ENCODE measurements around the gene ITGA8. TPM values are rescaled to one million over a fixed set of nuclear protein-coding genes. Genes with fewer than 3 reads are reported as not detected.

The ITGA8 gene
- total RNA-seq, 2 experiments from 2014 or later: not detected

DNA sequence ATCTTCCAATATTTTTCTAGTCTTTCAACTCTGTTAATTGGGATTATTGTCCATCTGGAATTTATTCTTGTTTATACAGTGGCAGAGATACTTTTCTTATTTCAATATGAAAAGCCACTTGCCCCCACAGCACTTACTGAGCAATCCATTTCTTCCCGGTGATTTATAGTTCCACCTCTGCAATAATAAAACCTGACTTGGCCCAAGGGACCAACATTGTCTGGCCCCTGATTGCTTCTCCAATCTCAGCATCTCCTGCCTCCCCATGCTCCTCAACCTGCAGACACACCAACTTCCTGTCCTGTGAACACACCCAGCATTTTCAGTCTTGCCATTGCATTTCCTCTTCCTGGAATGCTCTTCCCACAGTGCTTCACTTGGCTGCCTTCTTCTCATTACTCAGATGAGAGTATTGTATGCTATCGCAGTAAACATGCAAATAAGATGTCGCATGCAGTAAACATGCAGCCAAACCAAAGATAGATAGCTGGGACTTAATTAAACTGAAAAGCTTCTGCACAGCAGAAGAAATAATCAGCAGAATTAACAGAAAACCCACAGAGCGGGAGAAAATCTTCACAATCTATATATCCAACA lies 19.5 kb downstream of the ITGA8 start:
- Mint-ChIP-seq H3K4me1 (peaks cover 4% of the 10 kb centered on the region), H3K27me3 (peaks cover 13% of the 10 kb centered on the region), H3K27ac (no peak overlapping the region), H3K9me3 (no peaks in the 10 kb centered on the region), H3K4me3 (no peak overlapping the region), H3K36me3 (ENCODE audit: low read depth) (no peaks in the 10 kb centered on the region)
- DNase-seq: no peak
- ChIA-PET POLR2A (no interaction called here), CTCF (no interaction called here)

DNA sequence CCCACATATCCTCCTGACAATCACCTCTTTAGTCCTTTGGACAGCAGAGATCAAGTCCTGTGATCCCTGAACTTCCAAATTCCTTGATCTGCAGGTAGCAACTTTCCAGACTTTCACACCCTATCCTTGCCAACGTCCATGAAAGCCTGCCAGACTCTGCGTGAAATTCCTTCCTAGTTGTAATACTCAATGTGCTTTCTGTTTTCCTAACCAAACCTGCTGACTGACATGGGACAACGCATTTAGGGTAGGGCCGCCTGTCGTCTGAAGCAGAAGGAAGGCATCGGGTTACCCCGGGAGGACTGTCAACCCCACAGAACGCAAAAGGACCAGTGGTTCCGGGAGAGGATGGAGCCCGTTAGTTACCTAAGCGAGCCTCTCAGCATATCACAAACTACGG lies 23.9 kb downstream of the ITGA8 start:
- no peak overlapping the region for H3K27ac Mint-ChIP-seq
- no peak overlapping the region for H3K4me3 Mint-ChIP-seq
- no peak for DNase-seq
- ChIA-PET CTCF (no interaction called here), POLR2A (no interaction called here)
- no peaks in the 10 kb centered on the region for H3K36me3 Mint-ChIP-seq (ENCODE audit: low read depth)
- H3K4me1 Mint-ChIP-seq: peaks cover 4% of the 10 kb centered on the region
- H3K9me3 Mint-ChIP-seq: no peaks in the 10 kb centered on the region
- H3K27me3 Mint-ChIP-seq: peaks cover 13% of the 10 kb centered on the region

- H3K4me1 Mint-ChIP-seq: no peaks in the 10 kb centered on the region
- POLR2A ChIA-PET: no interaction called here
- peaks cover 10% of the 10 kb centered on the region for H3K27me3 Mint-ChIP-seq
- no peak overlapping the region for H3K4me3 Mint-ChIP-seq
- no peaks in the 10 kb centered on the region for H3K9me3 Mint-ChIP-seq
- no peak for DNase-seq
- H3K36me3 Mint-ChIP-seq (ENCODE audit: low read depth): no peaks in the 10 kb centered on the region
- CTCF ChIA-PET: no interaction called here
- no peak overlapping the region for H3K27ac Mint-ChIP-seq
Measured at GRCh38 chr10:15690031-15690430, 29.7 kb downstream of the ITGA8 start.

DNA sequence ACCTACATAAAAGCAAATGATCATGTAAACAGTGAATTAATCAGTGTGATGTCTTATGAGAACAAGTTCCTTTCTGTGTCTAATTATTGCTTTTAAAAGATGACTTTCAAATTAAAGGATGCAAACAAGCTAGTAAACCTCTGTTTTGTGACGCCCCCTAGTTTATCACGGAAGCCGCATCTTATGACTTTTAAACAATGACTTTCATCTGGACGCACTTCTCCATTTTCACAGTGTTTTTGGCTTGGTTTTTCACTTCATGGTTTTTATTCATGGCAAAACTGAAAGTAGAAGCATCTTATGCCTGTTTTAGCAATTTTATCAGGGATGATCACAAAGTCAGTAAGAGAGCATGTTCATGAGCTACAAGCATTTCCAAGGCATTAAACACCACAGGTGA lies 35.0 kb downstream of the ITGA8 start:
- no peak overlapping the region for H3K4me3 Mint-ChIP-seq
- no peak for DNase-seq
- no peaks in the 10 kb centered on the region for H3K36me3 Mint-ChIP-seq (ENCODE audit: low read depth)
- ChIA-PET POLR2A (no interaction called here), CTCF (no interaction called here)
- H3K27ac Mint-ChIP-seq: no peak overlapping the region
- no peaks in the 10 kb centered on the region for H3K4me1 Mint-ChIP-seq
- peaks cover 27% of the 10 kb centered on the region for H3K27me3 Mint-ChIP-seq
- H3K9me3 Mint-ChIP-seq: no peaks in the 10 kb centered on the region

GRCh38 chr10:15681076-15681475 lies 38.6 kb downstream of the ITGA8 start:
- ChIA-PET CTCF (no interaction called here), POLR2A (no interaction called here)
- no peaks in the 10 kb centered on the region for H3K9me3 Mint-ChIP-seq
- H3K27me3 Mint-ChIP-seq: peaks cover 22% of the 10 kb centered on the region
- no peaks in the 10 kb centered on the region for H3K4me1 Mint-ChIP-seq
- no peak overlapping the region for H3K4me3 Mint-ChIP-seq
- DNase-seq: no peak
- no peak overlapping the region for H3K27ac Mint-ChIP-seq
- no peaks in the 10 kb centered on the region for H3K36me3 Mint-ChIP-seq (ENCODE audit: low read depth)

- peaks cover 21% of the 10 kb centered on the region for H3K27me3 Mint-ChIP-seq
- no peak overlapping the region for H3K4me3 Mint-ChIP-seq
- no peaks in the 10 kb centered on the region for H3K4me1 Mint-ChIP-seq
- POLR2A ChIA-PET: no interaction called here
- CTCF ChIA-PET: no interaction called here
- no peak for DNase-seq
- H3K36me3 Mint-ChIP-seq (ENCODE audit: low read depth): no peaks in the 10 kb centered on the region
- no peak overlapping the region for H3K27ac Mint-ChIP-seq
- H3K9me3 Mint-ChIP-seq: no peaks in the 10 kb centered on the region
Measured at GRCh38 chr10:15678851-15679250, 40.9 kb downstream of the ITGA8 start.

GRCh38 chr10:15672469-15672868 lies 47.3 kb downstream of the ITGA8 start:
- Mint-ChIP-seq H3K4me1 (no peaks in the 10 kb centered on the region), H3K36me3 (ENCODE audit: low read depth) (no peaks in the 10 kb centered on the region), H3K9me3 (no peaks in the 10 kb centered on the region), H3K27me3 (peaks cover 9% of the 10 kb centered on the region), H3K4me3 (no peak overlapping the region), H3K27ac (no peak overlapping the region)
- ChIA-PET CTCF (interaction anchor here (0.6 kb wide), 1 partner anchor 87 kb away, joined by 3 read pairs; no protein-coding TSS in a partner anchor), POLR2A (no interaction called here)
- DNase-seq: no peak

GRCh38 chr10:15670880-15671279 lies 48.8 kb downstream of the ITGA8 start:
- H3K4me3 Mint-ChIP-seq: no peak overlapping the region
- H3K36me3 Mint-ChIP-seq (ENCODE audit: low read depth): no peaks in the 10 kb centered on the region
- ChIA-PET CTCF (no interaction called here), POLR2A (no interaction called here)
- peaks cover 7% of the 10 kb centered on the region for H3K27me3 Mint-ChIP-seq
- no peak for DNase-seq
- no peak overlapping the region for H3K27ac Mint-ChIP-seq
- no peaks in the 10 kb centered on the region for H3K9me3 Mint-ChIP-seq
- H3K4me1 Mint-ChIP-seq: no peaks in the 10 kb centered on the region

- Mint-ChIP-seq H3K27me3 (peaks cover 4% of the 10 kb centered on the region), H3K4me1 (no peaks in the 10 kb centered on the region), H3K27ac (no peak overlapping the region), H3K9me3 (no peaks in the 10 kb centered on the region), H3K36me3 (ENCODE audit: low read depth) (no peaks in the 10 kb centered on the region), H3K4me3 (no peak overlapping the region)
- DNase-seq: no peak
- ChIA-PET POLR2A (no interaction called here), CTCF (no interaction called here)
Measured at GRCh38 chr10:15661574-15661973, 58.1 kb downstream of the ITGA8 start.

DNA sequence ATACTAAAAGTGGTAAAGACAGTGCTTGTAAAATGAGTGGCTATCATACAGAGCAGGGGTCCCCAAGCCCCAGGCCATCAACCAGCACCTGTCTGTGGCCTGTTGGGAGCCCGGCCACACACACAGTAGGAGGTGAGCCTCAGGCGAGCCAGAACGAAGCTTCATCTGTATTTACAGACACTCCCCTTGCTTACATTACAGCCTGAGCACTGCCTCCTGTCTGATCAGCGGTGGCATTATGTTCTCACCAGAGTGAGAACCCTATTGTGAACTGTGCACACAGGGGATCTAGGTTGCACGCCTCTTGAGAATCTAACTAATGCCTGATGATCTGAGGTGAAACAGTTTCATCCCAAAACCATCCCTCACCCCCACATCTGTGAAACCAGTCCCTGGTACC lies 58.7 kb downstream of the ITGA8 start:
- ChIA-PET POLR2A (no interaction called here), CTCF (no interaction called here)
- Mint-ChIP-seq H3K27ac (no peak overlapping the region), H3K27me3 (peaks cover 4% of the 10 kb centered on the region), H3K4me3 (no peak overlapping the region), H3K4me1 (no peaks in the 10 kb centered on the region), H3K36me3 (ENCODE audit: low read depth) (no peaks in the 10 kb centered on the region), H3K9me3 (no peaks in the 10 kb centered on the region)
- DNase-seq: no peak

DNA sequence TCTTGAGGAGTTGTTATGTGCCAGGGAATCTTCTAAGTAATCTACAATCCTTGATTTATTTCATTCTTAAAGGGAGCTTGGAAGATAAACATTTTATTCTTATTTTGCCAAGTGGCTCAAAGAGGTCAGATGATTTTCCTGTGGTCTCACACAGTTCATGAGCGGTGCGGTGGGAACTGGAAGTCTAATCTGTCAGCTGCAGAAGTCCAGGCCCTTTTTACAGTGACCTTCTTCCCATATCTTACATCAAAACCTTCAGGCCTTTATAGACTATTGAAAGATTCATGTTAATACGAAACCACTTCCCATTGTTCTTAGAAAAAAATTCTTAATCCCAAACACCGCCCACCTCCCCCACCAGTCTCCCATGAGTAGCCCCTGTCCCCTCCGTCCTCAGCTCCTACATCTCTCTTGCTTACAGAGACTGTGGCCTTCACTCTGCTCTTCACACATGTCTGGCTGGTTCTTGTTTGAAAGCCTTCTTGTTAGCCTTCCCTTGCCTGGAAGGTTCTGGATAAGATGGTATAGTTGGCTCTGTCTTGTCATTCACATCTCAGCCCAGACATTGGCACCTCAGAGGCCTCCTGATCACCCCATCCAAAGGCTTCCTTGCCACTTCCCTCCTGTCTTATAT lies 61.5 kb downstream of the ITGA8 start:
- DNase-seq: no peak
- H3K9me3 Mint-ChIP-seq: no peaks in the 10 kb centered on the region
- ChIA-PET CTCF (no interaction called here), POLR2A (no interaction called here)
- no peaks in the 10 kb centered on the region for H3K36me3 Mint-ChIP-seq (ENCODE audit: low read depth)
- H3K4me1 Mint-ChIP-seq: no peaks in the 10 kb centered on the region
- no peak overlapping the region for H3K27ac Mint-ChIP-seq
- H3K27me3 Mint-ChIP-seq: peaks cover 4% of the 10 kb centered on the region
- H3K4me3 Mint-ChIP-seq: no peak overlapping the region

DNA sequence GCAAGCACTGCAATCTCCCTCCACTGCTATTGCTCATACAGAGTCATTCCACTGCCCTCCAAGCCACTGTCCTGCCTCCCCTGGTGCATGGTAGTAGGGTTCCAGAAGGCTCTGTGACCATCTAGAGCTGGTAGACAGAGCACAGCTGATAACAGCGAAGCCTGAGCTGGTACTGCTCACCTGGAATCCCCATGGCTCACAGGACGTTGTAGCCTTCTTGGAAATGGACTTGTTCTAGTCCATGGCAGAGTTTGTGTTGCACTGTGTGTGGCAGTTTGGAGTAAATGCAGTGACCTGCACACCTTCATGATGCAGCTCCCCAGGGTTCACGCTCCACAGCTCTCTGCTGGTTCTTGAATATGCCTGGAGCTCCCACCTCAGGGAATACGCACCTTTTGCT lies 67.0 kb downstream of the ITGA8 start:
- Mint-ChIP-seq H3K27me3 (peaks cover 2% of the 10 kb centered on the region), H3K9me3 (no peaks in the 10 kb centered on the region), H3K4me3 (no peak overlapping the region), H3K27ac (no peak overlapping the region), H3K4me1 (no peaks in the 10 kb centered on the region), H3K36me3 (ENCODE audit: low read depth) (no peaks in the 10 kb centered on the region)
- CTCF ChIA-PET: no interaction called here
- no peak for DNase-seq
- POLR2A ChIA-PET: no interaction called here

- POLR2A ChIA-PET: no interaction called here
- DNase-seq: no peak
- no peak overlapping the region for H3K4me3 Mint-ChIP-seq
- peaks cover 2% of the 10 kb centered on the region for H3K27me3 Mint-ChIP-seq
- CTCF ChIA-PET: no interaction called here
- H3K36me3 Mint-ChIP-seq (ENCODE audit: low read depth): no peaks in the 10 kb centered on the region
- H3K27ac Mint-ChIP-seq: no peak overlapping the region
- H3K4me1 Mint-ChIP-seq: no peaks in the 10 kb centered on the region
- H3K9me3 Mint-ChIP-seq: no peaks in the 10 kb centered on the region
Measured at GRCh38 chr10:15652117-15652516, 67.6 kb downstream of the ITGA8 start.

- ChIA-PET CTCF (interaction anchor here (1.0 kb wide), 1 partner anchor 176 kb away, joined by 4 read pairs; no protein-coding TSS in a partner anchor), POLR2A (no interaction called here)
- Mint-ChIP-seq H3K4me1 (no peaks in the 10 kb centered on the region), H3K36me3 (ENCODE audit: low read depth) (no peaks in the 10 kb centered on the region), H3K4me3 (no peak overlapping the region), H3K27ac (no peak overlapping the region), H3K9me3 (no peaks in the 10 kb centered on the region), H3K27me3 (no peaks in the 10 kb centered on the region)
- no peak for DNase-seq
Measured at GRCh38 chr10:15651175-15651574, 68.5 kb downstream of the ITGA8 start.

Data from activated CD4-positive, alpha-beta memory T cell treated with anti-CD3 and anti-CD28 coated beads, Interleukin-2, amount 10 ng/mL, durations not matched to agents 7 days and 5 days (primary cell).